Measurements from ENCODE around the gene ABCA12. TPM values are rescaled to one million over a fixed set of nuclear protein-coding genes. Genes with fewer than 3 reads are reported as not detected.

Gene ABCA12
- total and polyA plus RNA-seq, 10 of the 15 experiments (the other 5 are each of a cell fraction or from before 2014, with no cell fraction given) = 1.2 to 12.1 (median 6.0) TPM

DNA sequence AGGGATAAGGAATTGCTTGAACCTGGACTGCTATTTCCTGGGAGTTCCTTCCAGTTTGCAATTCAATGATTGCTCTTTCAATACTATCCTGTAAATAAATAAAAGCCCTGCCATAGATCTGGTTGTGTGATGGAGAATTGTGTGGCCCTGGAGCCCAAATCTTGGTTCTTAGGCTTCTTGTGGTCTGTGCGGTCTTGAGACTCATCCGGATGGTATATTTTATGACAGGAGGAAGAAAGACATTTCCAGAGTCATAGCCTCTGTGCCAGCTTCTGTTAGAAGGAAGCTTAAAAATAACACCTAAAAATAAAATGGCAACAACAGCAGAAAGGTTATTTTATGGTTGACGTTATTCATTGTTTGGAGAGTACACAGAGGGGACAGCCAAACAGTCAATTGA is 137.7 kb downstream of the ABCA12 start (continued):
- TF ChIP-seq, protein P1, sequence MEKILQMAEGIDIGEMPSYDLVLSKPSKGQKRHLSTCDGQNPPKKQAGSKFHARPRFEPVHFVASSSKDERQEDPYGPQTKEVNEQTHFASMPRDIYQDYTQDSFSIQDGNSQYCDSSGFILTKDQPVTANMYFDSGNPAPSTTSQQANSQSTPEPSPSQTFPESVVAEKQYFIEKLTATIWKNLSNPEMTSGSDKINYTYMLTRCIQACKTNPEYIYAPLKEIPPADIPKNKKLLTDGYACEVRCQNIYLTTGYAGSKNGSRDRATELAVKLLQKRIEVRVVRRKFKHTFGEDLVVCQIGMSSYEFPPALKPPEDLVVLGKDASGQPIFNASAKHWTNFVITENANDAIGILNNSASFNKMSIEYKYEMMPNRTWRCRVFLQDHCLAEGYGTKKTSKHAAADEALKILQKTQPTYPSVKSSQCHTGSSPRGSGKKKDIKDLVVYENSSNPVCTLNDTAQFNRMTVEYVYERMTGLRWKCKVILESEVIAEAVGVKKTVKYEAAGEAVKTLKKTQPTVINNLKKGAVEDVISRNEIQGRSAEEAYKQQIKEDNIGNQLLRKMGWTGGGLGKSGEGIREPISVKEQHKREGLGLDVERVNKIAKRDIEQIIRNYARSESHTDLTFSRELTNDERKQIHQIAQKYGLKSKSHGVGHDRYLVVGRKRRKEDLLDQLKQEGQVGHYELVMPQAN (conservative IDR thresholded peaks at IDR 0.05) = no peak
- TF ChIP-seq, protein P2, sequence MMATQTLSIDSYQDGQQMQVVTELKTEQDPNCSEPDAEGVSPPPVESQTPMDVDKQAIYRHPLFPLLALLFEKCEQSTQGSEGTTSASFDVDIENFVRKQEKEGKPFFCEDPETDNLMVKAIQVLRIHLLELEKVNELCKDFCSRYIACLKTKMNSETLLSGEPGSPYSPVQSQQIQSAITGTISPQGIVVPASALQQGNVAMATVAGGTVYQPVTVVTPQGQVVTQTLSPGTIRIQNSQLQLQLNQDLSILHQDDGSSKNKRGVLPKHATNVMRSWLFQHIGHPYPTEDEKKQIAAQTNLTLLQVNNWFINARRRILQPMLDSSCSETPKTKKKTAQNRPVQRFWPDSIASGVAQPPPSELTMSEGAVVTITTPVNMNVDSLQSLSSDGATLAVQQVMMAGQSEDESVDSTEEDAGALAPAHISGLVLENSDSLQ (IDR thresholded peaks at IDR 0.05) = no peak
- TF ChIP-seq, protein P3, sequence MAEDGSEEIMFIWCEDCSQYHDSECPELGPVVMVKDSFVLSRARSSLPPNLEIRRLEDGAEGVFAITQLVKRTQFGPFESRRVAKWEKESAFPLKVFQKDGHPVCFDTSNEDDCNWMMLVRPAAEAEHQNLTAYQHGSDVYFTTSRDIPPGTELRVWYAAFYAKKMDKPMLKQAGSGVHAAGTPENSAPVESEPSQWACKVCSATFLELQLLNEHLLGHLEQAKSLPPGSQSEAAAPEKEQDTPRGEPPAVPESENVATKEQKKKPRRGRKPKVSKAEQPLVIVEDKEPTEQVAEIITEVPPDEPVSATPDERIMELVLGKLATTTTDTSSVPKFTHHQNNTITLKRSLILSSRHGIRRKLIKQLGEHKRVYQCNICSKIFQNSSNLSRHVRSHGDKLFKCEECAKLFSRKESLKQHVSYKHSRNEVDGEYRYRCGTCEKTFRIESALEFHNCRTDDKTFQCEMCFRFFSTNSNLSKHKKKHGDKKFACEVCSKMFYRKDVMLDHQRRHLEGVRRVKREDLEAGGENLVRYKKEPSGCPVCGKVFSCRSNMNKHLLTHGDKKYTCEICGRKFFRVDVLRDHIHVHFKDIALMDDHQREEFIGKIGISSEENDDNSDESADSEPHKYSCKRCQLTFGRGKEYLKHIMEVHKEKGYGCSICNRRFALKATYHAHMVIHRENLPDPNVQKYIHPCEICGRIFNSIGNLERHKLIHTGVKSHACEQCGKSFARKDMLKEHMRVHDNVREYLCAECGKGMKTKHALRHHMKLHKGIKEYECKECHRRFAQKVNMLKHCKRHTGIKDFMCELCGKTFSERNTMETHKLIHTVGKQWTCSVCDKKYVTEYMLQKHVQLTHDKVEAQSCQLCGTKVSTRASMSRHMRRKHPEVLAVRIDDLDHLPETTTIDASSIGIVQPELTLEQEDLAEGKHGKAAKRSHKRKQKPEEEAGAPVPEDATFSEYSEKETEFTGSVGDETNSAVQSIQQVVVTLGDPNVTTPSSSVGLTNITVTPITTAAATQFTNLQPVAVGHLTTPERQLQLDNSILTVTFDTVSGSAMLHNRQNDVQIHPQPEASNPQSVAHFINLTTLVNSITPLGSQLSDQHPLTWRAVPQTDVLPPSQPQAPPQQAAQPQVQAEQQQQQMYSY (CRISPR knock-in tag; IDR thresholded peaks at IDR 0.05) = no peak
- TF ChIP-seq STAT3 (IDR thresholded peaks at IDR 0.05; ENCODE audit: low read depth, low read length) = no peak
